Measurements from ENCODE around the gene KRTAP19-3. TPM values are rescaled to one million over a fixed set of nuclear protein-coding genes. Genes with fewer than 3 reads are reported as not detected.
"Not testable (repeated sequence)": the region's sequence is repeated elsewhere in the genome, so short reads cannot be mapped to it uniquely, and the experiment has no call there.

KRTAP19-3 gene
- total RNA-seq, 1 experiment from 2014 or later, result not detected

GRCh38 chr21:30505621-30506205, 13.9 kb upstream of the KRTAP19-3 start:
- CTCF ChIA-PET, H3K9me3 ChIP-seq: not testable (repeated sequence)
- intact Hi-C loops (cut with micrococcal nuclease; ENCODE audit: unreplicated experiment), result loop anchor here (1.0 to 5.0 kb wide), 2 partner anchors 567 to 581 kb away; no protein-coding TSS in a partner anchor

GRCh38 chr21:30502041-30502440, 10.2 kb upstream of the KRTAP19-3 start, which contains the start of gene KRTAP19-5:
KRTAP19-5 (minus strand) TSS chr21:30502141; CDS start chr21:30502090, 51 bp downstream.
- Histone ChIP-seq H3K4me3 (ENCODE audit: low read depth, low read length) (no peak within 1 kb of the TSS), H3K4me1 (no peaks in the 10 kb centered on the region), H3K36me3 (ENCODE audit: control insufficient read depth, insufficient read depth, low read length) (no peaks in the 10 kb centered on the region), H3K27me3 (replicated peaks; ENCODE audit: control insufficient read depth, insufficient read depth, low read length) (no peaks in the 10 kb centered on the region), H3K9me3 (no peaks in the 10 kb centered on the region)
- Mint-ChIP-seq H3K27ac (ENCODE audit: unreplicated experiment) (no peak within 1 kb of the TSS), H3K36me3 (ENCODE audit: insufficient read depth, unreplicated experiment) (no peaks in the 10 kb centered on the region), H3K4me1 (ENCODE audit: low read depth, unreplicated experiment) (no peaks in the 10 kb centered on the region), H3K9me3 (ENCODE audit: unreplicated experiment) (no peaks in the 10 kb centered on the region), H3K27me3 (ENCODE audit: insufficient read depth, unreplicated experiment) (peaks cover 9% of the 10 kb centered on the region), H3K4me3 (ENCODE audit: unreplicated experiment) (no peak within 1 kb of the TSS)
- ChIA-PET CTCF (no interaction called here), POLR2A (no interaction called here)
- DNase-seq, result no peak
- intact Hi-C loops (cut with micrococcal nuclease; ENCODE audit: unreplicated experiment), result no loop called here
- BruUV-seq (replicated peaks), result no TSS peak
- no peak for TF ChIP-seq CTCF (IDR thresholded peaks at IDR 0.05; ENCODE audit: insufficient read depth in 1 of 2, low read depth in 1 of 2, low read length in 1 of 2, severe bottlenecking in 1 of 2, unreplicated experiment in 1 of 2)

More at GRCh38 chr21:30505621-30506205, 13.9 kb upstream of the KRTAP19-3 start:
- BruUV-seq (replicated peaks); H3K27me3 ChIP-seq (replicated peaks; ENCODE audit: control insufficient read depth, insufficient read depth, low read length); H3K36me3 Mint-ChIP-seq (ENCODE audit: insufficient read depth, unreplicated experiment); H3K4me3 Mint-ChIP-seq (ENCODE audit: unreplicated experiment); H3K4me1 Mint-ChIP-seq (ENCODE audit: low read depth, unreplicated experiment); H3K27ac Mint-ChIP-seq (ENCODE audit: unreplicated experiment); POLR2A ChIA-PET; H3K9me3 Mint-ChIP-seq (ENCODE audit: unreplicated experiment); H3K4me3 ChIP-seq (ENCODE audit: low read depth, low read length); H3K4me1 ChIP-seq; H3K36me3 ChIP-seq (ENCODE audit: control insufficient read depth, insufficient read depth, low read length): not testable (repeated sequence)
- H3K27me3 Mint-ChIP-seq (ENCODE audit: insufficient read depth, unreplicated experiment), result peaks cover 14% of the 10 kb centered on the region
- TF ChIP-seq CTCF (IDR thresholded peaks at IDR 0.05; ENCODE audit: insufficient read depth in 1 of 2, low read depth in 1 of 2, low read length in 1 of 2, severe bottlenecking in 1 of 2, unreplicated experiment in 1 of 2), result peak; percentile 41 to 48
- DNase-seq, result peak in 1 of 2 experiments; percentile 29

GRCh38 chr21:30497065-30497464, 5.3 kb upstream of the KRTAP19-3 start, which contains the start of gene KRTAP19-4:
KRTAP19-4 (minus strand) TSS chr21:30497165; CDS start chr21:30497110, 55 bp downstream.
- no TSS peak for BruUV-seq (replicated peaks)
- Mint-ChIP-seq H3K4me1 (ENCODE audit: low read depth, unreplicated experiment) (no peaks in the 10 kb centered on the region), H3K9me3 (ENCODE audit: unreplicated experiment) (no peaks in the 10 kb centered on the region), H3K36me3 (ENCODE audit: insufficient read depth, unreplicated experiment) (no peaks in the 10 kb centered on the region), H3K27ac (ENCODE audit: unreplicated experiment) (no peak within 1 kb of the TSS), H3K27me3 (ENCODE audit: insufficient read depth, unreplicated experiment) (peaks cover 4% of the 10 kb centered on the region), H3K4me3 (ENCODE audit: unreplicated experiment) (no peak within 1 kb of the TSS)
- no peaks in the 10 kb centered on the region for H3K9me3 ChIP-seq
- H3K4me3 ChIP-seq (ENCODE audit: low read depth, low read length), result no peak within 1 kb of the TSS
- intact Hi-C loops (cut with micrococcal nuclease; ENCODE audit: unreplicated experiment), result no loop called here
- H3K4me1 ChIP-seq, result no peaks in the 10 kb centered on the region
- no peak for TF ChIP-seq CTCF (IDR thresholded peaks at IDR 0.05; ENCODE audit: insufficient read depth in 1 of 2, low read depth in 1 of 2, low read length in 1 of 2, severe bottlenecking in 1 of 2, unreplicated experiment in 1 of 2)
- H3K27me3 ChIP-seq (replicated peaks; ENCODE audit: control insufficient read depth, insufficient read depth, low read length), result no peaks in the 10 kb centered on the region
- ChIA-PET POLR2A (no interaction called here), CTCF (no interaction called here)
- DNase-seq, result no peak
- no peaks in the 10 kb centered on the region for H3K36me3 ChIP-seq (ENCODE audit: control insufficient read depth, insufficient read depth, low read length)

Measured in Caco-2 (cell line).